GM21723 (cell line): ENCODE data around the gene AP1B1.

ENCODE experiments used
- ATAC-seq: cut with Tn5 transposase; IDR thresholded peaks from one replicate; pipeline ENCODE4 v1.9.1; 2021; ENCODE audit warnings: mild to moderate bottlenecking, moderate library complexity; ENCODE audit not compliant: unreplicated experiment

Gene AP1B1

GRCh38 chr22:29301716-29302401 is 86.5 kb downstream of the AP1B1 start:
- no peak for ATAC-seq

DNA sequence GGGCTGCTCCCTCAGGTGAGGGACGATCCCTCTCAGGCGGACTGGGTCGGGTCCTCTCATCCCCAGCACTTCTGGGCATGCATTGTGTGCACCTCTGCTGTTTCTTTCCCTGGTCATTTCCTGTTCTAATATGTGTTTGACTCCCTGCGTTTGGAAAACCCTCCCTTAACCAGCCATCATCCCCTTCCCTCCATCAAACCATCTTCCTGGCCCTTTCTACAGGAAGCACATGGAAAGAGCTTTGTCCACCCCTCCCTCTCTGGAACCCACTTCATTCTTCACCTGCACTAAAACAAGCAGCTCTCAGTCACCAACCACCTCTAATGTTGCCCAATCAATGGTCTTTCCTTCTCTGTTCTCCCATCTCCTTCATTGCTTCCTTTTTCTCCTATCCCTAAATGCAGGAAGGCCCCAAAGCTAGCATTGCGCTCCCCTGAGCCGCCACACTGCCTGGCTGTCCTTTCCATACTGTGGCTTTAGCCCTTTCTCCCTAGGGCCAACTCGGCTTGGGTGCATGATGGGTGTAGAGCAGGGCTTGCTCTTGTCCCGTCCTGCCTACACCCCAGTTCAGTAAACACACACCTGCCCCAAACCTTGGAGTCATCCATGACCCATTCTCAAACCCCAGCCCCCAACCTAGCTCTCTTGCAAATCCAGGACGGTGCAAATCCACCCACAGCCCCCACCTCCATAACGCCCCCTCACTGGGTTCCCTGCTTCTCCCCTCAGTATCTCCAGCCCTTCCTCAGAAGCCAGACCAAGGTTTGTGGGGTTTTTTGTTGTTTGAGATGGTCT is 87.4 kb downstream of the AP1B1 start:
- no peak for ATAC-seq

DNA sequence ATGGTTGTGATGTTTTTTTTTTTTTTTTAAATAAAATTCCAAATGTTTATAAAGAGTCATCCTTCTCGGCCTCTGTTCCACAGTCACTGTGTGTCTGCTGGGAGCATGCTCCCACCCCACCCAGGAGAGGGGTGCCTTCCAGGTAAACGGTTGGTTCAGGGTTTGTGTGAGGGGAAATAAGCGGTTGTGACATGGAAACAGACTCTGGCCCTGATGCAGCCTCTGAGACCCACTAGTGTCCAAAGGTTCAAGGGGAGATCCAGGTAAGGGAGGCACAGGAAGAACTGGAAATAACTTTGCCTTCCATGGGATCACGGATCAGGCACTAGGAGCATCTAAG is 87.9 kb downstream of the AP1B1 start:
- no peak for ATAC-seq

GRCh38 chr22:29299136-29299900 is 89.1 kb downstream of the AP1B1 start:
- no peak for ATAC-seq

- no peak for ATAC-seq
Measured at GRCh38 chr22:29298641-29299040, 89.7 kb downstream of the AP1B1 start.

- no peak for ATAC-seq
Measured at GRCh38 chr22:29292379-29292778, 96.0 kb downstream of the AP1B1 start.

- no peak for ATAC-seq
Measured at GRCh38 chr22:29291215-29291614, 97.2 kb downstream of the AP1B1 start.

GRCh38 chr22:29290061-29290460 is 98.3 kb downstream of the AP1B1 start:
- no peak for ATAC-seq

- ATAC-seq, result no peak
Measured at GRCh38 chr22:29288837-29289236, 99.5 kb downstream of the AP1B1 start.

- ATAC-seq, result no peak
Measured at GRCh38 chr22:29284196-29284595, 104.2 kb downstream of the AP1B1 start.

- ATAC-seq, result no peak
Measured at GRCh38 chr22:29277927-29278326, 110.4 kb downstream of the AP1B1 start.
